ENCODE results near the gene CRYGN.

CRYGN gene

DNA sequence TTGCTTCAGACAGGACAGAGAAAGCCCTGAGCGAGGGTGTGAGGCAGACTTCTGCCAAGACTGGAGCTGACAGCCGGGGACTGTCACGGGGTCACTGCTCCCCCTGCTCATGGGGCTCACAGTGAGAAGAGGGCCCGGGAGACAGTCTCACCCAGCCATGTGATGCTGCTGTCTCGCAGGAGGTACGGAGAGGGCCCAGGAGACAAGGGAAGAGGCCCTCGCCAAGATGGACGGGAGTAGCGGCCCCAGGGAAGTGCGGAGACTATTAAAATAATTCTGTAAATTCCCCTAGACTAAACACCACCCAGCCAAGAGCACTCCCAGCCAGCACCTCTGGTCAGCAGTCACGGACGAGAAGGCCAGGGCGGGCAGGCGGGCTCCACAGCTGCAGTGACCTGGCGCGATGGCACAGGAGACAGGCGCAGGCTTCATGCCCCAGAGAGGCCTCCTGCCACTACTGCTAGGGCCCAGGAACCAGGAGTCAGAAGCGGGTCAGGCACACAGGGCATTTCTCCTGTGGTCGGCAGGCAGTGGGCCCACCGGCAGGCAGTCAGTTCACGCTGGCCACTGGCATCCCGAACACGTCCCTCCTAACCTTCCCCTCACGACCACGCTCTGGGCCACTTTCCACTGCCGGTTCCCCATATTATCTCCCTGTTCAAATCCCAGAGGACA, 54.2 kb downstream of the CRYGN start:
- TF ChIP-seq, protein P1, sequence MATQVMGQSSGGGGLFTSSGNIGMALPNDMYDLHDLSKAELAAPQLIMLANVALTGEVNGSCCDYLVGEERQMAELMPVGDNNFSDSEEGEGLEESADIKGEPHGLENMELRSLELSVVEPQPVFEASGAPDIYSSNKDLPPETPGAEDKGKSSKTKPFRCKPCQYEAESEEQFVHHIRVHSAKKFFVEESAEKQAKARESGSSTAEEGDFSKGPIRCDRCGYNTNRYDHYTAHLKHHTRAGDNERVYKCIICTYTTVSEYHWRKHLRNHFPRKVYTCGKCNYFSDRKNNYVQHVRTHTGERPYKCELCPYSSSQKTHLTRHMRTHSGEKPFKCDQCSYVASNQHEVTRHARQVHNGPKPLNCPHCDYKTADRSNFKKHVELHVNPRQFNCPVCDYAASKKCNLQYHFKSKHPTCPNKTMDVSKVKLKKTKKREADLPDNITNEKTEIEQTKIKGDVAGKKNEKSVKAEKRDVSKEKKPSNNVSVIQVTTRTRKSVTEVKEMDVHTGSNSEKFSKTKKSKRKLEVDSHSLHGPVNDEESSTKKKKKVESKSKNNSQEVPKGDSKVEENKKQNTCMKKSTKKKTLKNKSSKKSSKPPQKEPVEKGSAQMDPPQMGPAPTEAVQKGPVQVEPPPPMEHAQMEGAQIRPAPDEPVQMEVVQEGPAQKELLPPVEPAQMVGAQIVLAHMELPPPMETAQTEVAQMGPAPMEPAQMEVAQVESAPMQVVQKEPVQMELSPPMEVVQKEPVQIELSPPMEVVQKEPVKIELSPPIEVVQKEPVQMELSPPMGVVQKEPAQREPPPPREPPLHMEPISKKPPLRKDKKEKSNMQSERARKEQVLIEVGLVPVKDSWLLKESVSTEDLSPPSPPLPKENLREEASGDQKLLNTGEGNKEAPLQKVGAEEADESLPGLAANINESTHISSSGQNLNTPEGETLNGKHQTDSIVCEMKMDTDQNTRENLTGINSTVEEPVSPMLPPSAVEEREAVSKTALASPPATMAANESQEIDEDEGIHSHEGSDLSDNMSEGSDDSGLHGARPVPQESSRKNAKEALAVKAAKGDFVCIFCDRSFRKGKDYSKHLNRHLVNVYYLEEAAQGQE (IDR thresholded peaks at IDR 0.05; ENCODE audit: insufficient read depth in 1 of 2, low read depth in 2 of 2, low read length in 2 of 2): no peak
- TF ChIP-seq SIN3A (IDR thresholded peaks at IDR 0.05; ENCODE audit: borderline replicate concordance, insufficient read depth, low read length) (no peak), POLR2AphosphoS5 (IDR thresholded peaks at IDR 0.05; ENCODE audit: low read depth, low read length) (no peak), TAF1 (IDR thresholded peaks at IDR 0.05; ENCODE audit: borderline replicate concordance, insufficient read depth, low read length) (no peak), FOXP2 (optimal IDR thresholded peaks at IDR 0.05; ENCODE audit: borderline replicate concordance, extremely low read depth, extremely low read length, insufficient read depth) (no peak)

DNA sequence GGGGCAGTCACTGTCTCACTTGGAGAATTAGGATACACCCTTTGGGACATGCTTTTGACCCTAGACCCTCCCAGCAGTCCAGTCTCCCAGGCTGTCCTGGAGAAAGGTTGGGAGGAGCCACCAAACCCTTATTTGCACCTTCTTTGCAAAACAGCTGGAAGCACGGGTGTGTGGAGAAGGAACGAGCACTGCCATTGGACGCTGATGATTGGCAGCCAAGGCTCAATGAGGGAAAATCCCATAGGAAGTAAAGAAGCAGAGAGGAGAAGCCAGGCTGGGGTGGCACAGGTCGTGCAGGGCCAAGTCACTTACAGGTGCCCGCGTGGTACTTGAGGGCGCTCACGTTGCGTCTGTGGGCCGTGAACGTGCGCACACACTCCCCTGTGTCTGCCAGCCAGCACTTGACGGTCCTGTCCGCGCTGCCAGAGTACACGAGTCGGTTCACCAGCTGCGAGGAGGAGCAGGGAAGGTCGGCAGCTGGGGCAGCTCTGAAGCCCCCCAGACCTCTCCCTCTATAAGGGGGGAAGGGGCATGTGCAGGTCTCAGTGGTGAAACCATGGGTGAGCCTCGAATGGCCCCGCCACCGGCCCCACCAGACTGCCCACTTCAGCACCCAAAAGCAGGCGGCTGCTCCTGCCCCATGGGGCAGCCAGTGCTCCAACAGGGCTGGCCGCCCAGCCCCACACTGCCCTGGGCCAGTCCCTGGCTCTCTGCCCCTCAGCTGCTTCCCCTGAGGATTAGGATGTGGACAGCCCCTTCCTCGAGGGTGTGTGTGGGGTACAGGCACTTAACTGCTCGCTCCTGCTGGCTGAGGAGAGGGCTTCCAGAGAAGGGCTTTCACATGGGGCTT, 54.9 kb downstream of the CRYGN start:
- TF ChIP-seq FOXP2 (optimal IDR thresholded peaks at IDR 0.05; ENCODE audit: borderline replicate concordance, extremely low read depth, extremely low read length, insufficient read depth): no peak
- TF ChIP-seq SIN3A (IDR thresholded peaks at IDR 0.05; ENCODE audit: borderline replicate concordance, insufficient read depth, low read length): no peak
- TF ChIP-seq TAF1 (IDR thresholded peaks at IDR 0.05; ENCODE audit: borderline replicate concordance, insufficient read depth, low read length): no peak
- no peak for TF ChIP-seq POLR2AphosphoS5 (IDR thresholded peaks at IDR 0.05; ENCODE audit: low read depth, low read length)
- TF ChIP-seq, protein P1 (IDR thresholded peaks at IDR 0.05; ENCODE audit: insufficient read depth in 1 of 2, low read depth in 2 of 2, low read length in 2 of 2): no peak

DNA sequence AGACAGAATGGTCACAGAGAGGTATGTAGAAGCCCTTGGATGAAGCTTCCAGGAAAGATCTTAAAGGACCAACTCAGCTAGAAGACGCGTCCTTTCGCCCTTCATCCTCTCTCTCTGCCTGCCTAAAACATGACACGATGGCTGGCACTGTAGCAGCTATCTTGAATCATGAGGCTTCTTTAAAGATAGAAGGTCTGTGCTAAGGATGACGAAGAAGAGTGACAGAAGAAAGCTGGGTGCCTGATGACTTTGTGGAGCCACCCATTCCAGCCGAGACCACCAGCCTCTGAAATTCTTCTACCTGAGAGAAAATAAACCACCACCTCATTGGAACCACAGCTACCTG, 55.6 kb downstream of the CRYGN start:
- TF ChIP-seq, protein P1 (IDR thresholded peaks at IDR 0.05; ENCODE audit: insufficient read depth in 1 of 2, low read depth in 2 of 2, low read length in 2 of 2): no peak
- no peak for TF ChIP-seq POLR2AphosphoS5 (IDR thresholded peaks at IDR 0.05; ENCODE audit: low read depth, low read length)
- TF ChIP-seq FOXP2 (optimal IDR thresholded peaks at IDR 0.05; ENCODE audit: borderline replicate concordance, extremely low read depth, extremely low read length, insufficient read depth): no peak

DNA sequence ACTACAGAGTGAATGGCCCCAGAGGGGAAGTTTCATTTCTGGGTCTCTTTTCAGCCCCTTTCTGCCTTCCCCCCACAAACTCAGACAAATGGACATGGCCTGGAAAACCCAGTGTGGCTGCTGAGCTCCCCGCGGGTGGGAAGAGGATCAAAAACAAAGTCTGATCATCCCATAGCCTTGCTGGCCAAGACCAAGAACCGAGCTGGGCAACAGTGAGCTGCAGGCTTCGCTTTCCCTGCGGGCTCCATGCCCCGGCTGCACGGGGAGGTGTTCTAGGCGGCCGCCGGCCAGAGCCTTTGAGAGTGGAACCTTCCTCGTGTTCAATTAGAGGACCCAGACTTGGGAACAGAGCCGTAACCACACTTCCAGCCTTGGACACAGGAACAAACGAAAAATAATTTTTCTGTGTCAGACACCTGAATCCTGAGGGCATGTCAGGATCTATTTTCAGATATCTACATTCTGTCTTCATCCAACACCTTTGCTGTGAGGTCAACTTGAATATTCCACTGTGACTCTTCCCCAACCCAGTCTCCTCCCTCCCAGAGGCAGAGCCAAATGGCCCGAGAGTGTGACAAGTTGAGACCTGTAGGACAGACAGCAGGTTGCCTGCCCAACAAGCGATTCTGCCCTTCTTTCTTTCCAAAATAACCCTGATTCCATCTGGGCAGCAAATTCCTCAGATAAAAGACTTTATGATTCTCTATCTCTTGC, 56.1 kb downstream of the CRYGN start:
- TF ChIP-seq FOXP2 (optimal IDR thresholded peaks at IDR 0.05; ENCODE audit: borderline replicate concordance, extremely low read depth, extremely low read length, insufficient read depth): no peak
- no peak for TF ChIP-seq TAF1 (IDR thresholded peaks at IDR 0.05; ENCODE audit: borderline replicate concordance, insufficient read depth, low read length)
- TF ChIP-seq POLR2AphosphoS5 (IDR thresholded peaks at IDR 0.05; ENCODE audit: low read depth, low read length): no peak
- TF ChIP-seq, protein P1 (IDR thresholded peaks at IDR 0.05; ENCODE audit: insufficient read depth in 1 of 2, low read depth in 2 of 2, low read length in 2 of 2): no peak
- TF ChIP-seq SIN3A (IDR thresholded peaks at IDR 0.05; ENCODE audit: borderline replicate concordance, insufficient read depth, low read length): no peak
